CD4-positive, alpha-beta T cell treated with Interleukin-21 for 1 hour (primary cell): ENCODE measurements around the gene TPM1.

ENCODE experiments used
- DNase-seq: peaks from one replicate; pipeline ENCODE4 v3.0.0-alpha.2; 2020

The TPM1 gene

GRCh38 chr15:63018639-63019038 is 23.9 kb upstream of the TPM1 start:
- no peak for DNase-seq

GRCh38 chr15:63019511-63020109 is 22.9 kb upstream of the TPM1 start:
- no peak for DNase-seq

- no peak for DNase-seq
Measured at GRCh38 chr15:63020128-63020527, 22.4 kb upstream of the TPM1 start.

- no peak for DNase-seq
Measured at GRCh38 chr15:63020759-63021430, 21.7 kb upstream of the TPM1 start.

- DNase-seq, result no peak
Measured at GRCh38 chr15:63022181-63022580, 20.4 kb upstream of the TPM1 start.

- no peak for DNase-seq
Measured at GRCh38 chr15:63022663-63023062, 19.9 kb upstream of the TPM1 start.

GRCh38 chr15:63023351-63023945 is 19.1 kb upstream of the TPM1 start:
- DNase-seq, result no peak

- no peak for DNase-seq
Measured at GRCh38 chr15:63025460-63025859, 17.1 kb upstream of the TPM1 start.

- DNase-seq, result no peak
Measured at GRCh38 chr15:63027646-63028045, 14.9 kb upstream of the TPM1 start.

GRCh38 chr15:63028442-63029110 is 14.0 kb upstream of the TPM1 start:
- no peak for DNase-seq

- DNase-seq, result no peak
Measured at GRCh38 chr15:63029676-63030075, 12.9 kb upstream of the TPM1 start.

- no peak for DNase-seq
Measured at GRCh38 chr15:63030101-63030551, 12.4 kb upstream of the TPM1 start.

GRCh38 chr15:63034578-63034977 is 8.0 kb upstream of the TPM1 start:
- no peak for DNase-seq

GRCh38 chr15:63035253-63035652 is 7.3 kb upstream of the TPM1 start:
- no peak for DNase-seq

- DNase-seq, result no peak
Measured at GRCh38 chr15:63035977-63036376, 6.6 kb upstream of the TPM1 start.

- DNase-seq, result no peak
Measured at GRCh38 chr15:63037976-63038720, 4.4 kb upstream of the TPM1 start.

- no peak for DNase-seq
Measured at GRCh38 chr15:63038926-63039673, 3.4 kb upstream of the TPM1 start.

GRCh38 chr15:63039811-63040210 is 2.7 kb upstream of the TPM1 start:
- no peak for DNase-seq

- DNase-seq, result no peak
Measured at GRCh38 chr15:63040509-63040908, 2.0 kb upstream of the TPM1 start.

- no peak for DNase-seq
Measured at GRCh38 chr15:63040954-63041353, 1.6 kb upstream of the TPM1 start.

GRCh38 chr15:63041402-63041973 is 1.1 kb upstream of the TPM1 start:
- no peak for DNase-seq

- DNase-seq, result no peak
Measured at GRCh38 chr15:63042877-63043334, 359 bp downstream of the TPM1 start.
